Measurements from ENCODE around the gene GADL1. TPM values are rescaled to one million over a fixed set of nuclear protein-coding genes. Genes with fewer than 3 reads are reported as not detected.

Gene GADL1
- total RNA-seq, 1 experiment from 2014 or later, result not detected

- H3F3A ChIP-seq (ENCODE audit: insufficient read depth, low read depth), result no peaks in the 10 kb centered on the region
- H3K27ac ChIP-seq, result no peak overlapping the region
- H3K36me3 ChIP-seq (ENCODE audit: low read depth), result no peaks in the 10 kb centered on the region
- H3K4me1 ChIP-seq (replicated peaks; ENCODE audit: insufficient read depth), result no peaks in the 10 kb centered on the region
- H3K79me2 ChIP-seq (ENCODE audit: low read depth), result no peaks in the 10 kb centered on the region
- intact Hi-C loops (cut with micrococcal nuclease; ENCODE audit: unreplicated experiment), result no loop called here
- DNase-seq, result no peak
- no peaks in the 10 kb centered on the region for H3K9me2 ChIP-seq (ENCODE audit: insufficient read depth)
- H4K20me1 ChIP-seq (ENCODE audit: insufficient read depth), result no peaks in the 10 kb centered on the region
- no peak for TF ChIP-seq EZH2 (IDR thresholded peaks at IDR 0.05; ENCODE audit: low read depth)
- TF ChIP-seq, protein P1, sequence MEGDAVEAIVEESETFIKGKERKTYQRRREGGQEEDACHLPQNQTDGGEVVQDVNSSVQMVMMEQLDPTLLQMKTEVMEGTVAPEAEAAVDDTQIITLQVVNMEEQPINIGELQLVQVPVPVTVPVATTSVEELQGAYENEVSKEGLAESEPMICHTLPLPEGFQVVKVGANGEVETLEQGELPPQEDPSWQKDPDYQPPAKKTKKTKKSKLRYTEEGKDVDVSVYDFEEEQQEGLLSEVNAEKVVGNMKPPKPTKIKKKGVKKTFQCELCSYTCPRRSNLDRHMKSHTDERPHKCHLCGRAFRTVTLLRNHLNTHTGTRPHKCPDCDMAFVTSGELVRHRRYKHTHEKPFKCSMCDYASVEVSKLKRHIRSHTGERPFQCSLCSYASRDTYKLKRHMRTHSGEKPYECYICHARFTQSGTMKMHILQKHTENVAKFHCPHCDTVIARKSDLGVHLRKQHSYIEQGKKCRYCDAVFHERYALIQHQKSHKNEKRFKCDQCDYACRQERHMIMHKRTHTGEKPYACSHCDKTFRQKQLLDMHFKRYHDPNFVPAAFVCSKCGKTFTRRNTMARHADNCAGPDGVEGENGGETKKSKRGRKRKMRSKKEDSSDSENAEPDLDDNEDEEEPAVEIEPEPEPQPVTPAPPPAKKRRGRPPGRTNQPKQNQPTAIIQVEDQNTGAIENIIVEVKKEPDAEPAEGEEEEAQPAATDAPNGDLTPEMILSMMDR (conservative IDR thresholded peaks at IDR 0.05), result no peak
- no peak overlapping the region for H3K4me2 ChIP-seq
- ChIA-PET POLR2A (ENCODE audit: unreplicated experiment) (no interaction called here), CTCF (interaction anchor here (0.6 kb wide), 1 partner anchor 666 kb away, joined by 7 read pairs; no protein-coding TSS in a partner anchor)
- BruUV-seq (replicated peaks), result no TSS peak
- H3K4me3 ChIP-seq, result no peak overlapping the region
- H3K9me3 ChIP-seq (ENCODE audit: insufficient read depth, low read depth), result no peaks in the 10 kb centered on the region
- H2AFZ ChIP-seq, result no peak overlapping the region
- H3K27me3 ChIP-seq (ENCODE audit: insufficient read depth, low read depth), result no peaks in the 10 kb centered on the region
Measured at GRCh38 chr3:30680789-30681648, 213.4 kb downstream of the GADL1 start.

DNA sequence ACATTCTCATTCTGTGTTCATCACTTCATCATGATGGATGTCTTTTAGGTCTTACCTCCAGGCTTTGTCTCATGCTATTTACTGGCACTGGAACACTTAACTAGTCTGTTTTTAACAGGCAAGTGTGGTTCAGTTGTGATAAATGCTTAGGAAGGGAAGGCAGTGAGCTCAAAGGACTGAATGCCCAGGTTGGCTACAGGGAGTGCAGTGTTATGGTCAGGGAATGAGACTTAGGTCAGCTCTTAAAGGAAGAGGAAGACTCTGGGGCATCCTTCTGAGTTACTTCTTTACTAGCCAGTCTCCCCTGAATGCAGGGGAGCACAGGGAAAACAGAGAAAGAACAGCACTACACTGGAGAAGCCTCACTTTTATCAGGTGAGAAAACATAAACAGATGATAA lies 215.4 kb downstream of the GADL1 start:
- Histone ChIP-seq H3K79me2 (ENCODE audit: low read depth) (no peaks in the 10 kb centered on the region), H3K36me3 (ENCODE audit: low read depth) (no peaks in the 10 kb centered on the region), H3K4me3 (no peak overlapping the region), H3K9me3 (ENCODE audit: insufficient read depth, low read depth) (no peaks in the 10 kb centered on the region), H3K4me1 (replicated peaks; ENCODE audit: insufficient read depth) (no peaks in the 10 kb centered on the region), H3F3A (ENCODE audit: insufficient read depth, low read depth) (no peaks in the 10 kb centered on the region), H3K27ac (no peak overlapping the region), H4K20me1 (ENCODE audit: insufficient read depth) (no peaks in the 10 kb centered on the region), H2AFZ (no peak overlapping the region), H3K9me2 (ENCODE audit: insufficient read depth) (no peaks in the 10 kb centered on the region), H3K27me3 (ENCODE audit: insufficient read depth, low read depth) (no peaks in the 10 kb centered on the region), H3K4me2 (no peak overlapping the region)
- intact Hi-C loops (cut with micrococcal nuclease; ENCODE audit: unreplicated experiment), result no loop called here
- no TSS peak for BruUV-seq (replicated peaks)
- ChIA-PET CTCF (interaction anchor here (0.6 kb wide), 1 partner anchor 1000 kb away, joined by 3 read pairs; no protein-coding TSS in a partner anchor), POLR2A (ENCODE audit: unreplicated experiment) (no interaction called here)
- TF ChIP-seq EZH2 (IDR thresholded peaks at IDR 0.05; ENCODE audit: low read depth), result no peak
- TF ChIP-seq, protein P1 (conservative IDR thresholded peaks at IDR 0.05), result no peak
- no peak for DNase-seq

GRCh38 chr3:30677347-30677685 lies 217.1 kb downstream of the GADL1 start:
- H3K4me3 ChIP-seq, result no peak overlapping the region
- H3K9me2 ChIP-seq (ENCODE audit: insufficient read depth), result no peaks in the 10 kb centered on the region
- H3K4me2 ChIP-seq, result no peak overlapping the region
- H3F3A ChIP-seq (ENCODE audit: insufficient read depth, low read depth), result no peaks in the 10 kb centered on the region
- intact Hi-C loops (cut with micrococcal nuclease; ENCODE audit: unreplicated experiment), result no loop called here
- no peak overlapping the region for H2AFZ ChIP-seq
- TF ChIP-seq, protein P1 (conservative IDR thresholded peaks at IDR 0.05), result no peak
- no peak for TF ChIP-seq EZH2 (IDR thresholded peaks at IDR 0.05; ENCODE audit: low read depth)
- H3K27ac ChIP-seq, result no peak overlapping the region
- H3K79me2 ChIP-seq (ENCODE audit: low read depth), result no peaks in the 10 kb centered on the region
- no peak for DNase-seq
- H3K9me3 ChIP-seq (ENCODE audit: insufficient read depth, low read depth), result no peaks in the 10 kb centered on the region
- no TSS peak for BruUV-seq (replicated peaks)
- H3K4me1 ChIP-seq (replicated peaks; ENCODE audit: insufficient read depth), result no peaks in the 10 kb centered on the region
- no peaks in the 10 kb centered on the region for H4K20me1 ChIP-seq (ENCODE audit: insufficient read depth)
- H3K27me3 ChIP-seq (ENCODE audit: insufficient read depth, low read depth), result no peaks in the 10 kb centered on the region
- ChIA-PET POLR2A (ENCODE audit: unreplicated experiment) (no interaction called here), CTCF (no interaction called here)
- H3K36me3 ChIP-seq (ENCODE audit: low read depth), result no peaks in the 10 kb centered on the region

Measured in PC-9 (cell line).